SK-N-SH (cell line): ENCODE measurements around the gene ATP11A. TPM values are rescaled to one million over a fixed set of nuclear protein-coding genes. Genes with fewer than 3 reads are reported as not detected.

Source experiments
- CTCF ChIA-PET: fragments of 300-600, 350-600 bp; formaldehyde crosslinking; extraction: SDS; loops from one replicate; lab custom pipeline; 2021; lab: Yijun Ruan, JAX
- POLR2A ChIA-PET: fragments of 350-600 bp; sonication (Branson Sonifier 250); formaldehyde crosslinking; extraction: SDS; loops from one replicate; lab custom pipeline; 2020; ENCODE audit warnings: antibody characterized with exemption, inconsistent platforms; lab: Yijun Ruan, JAX
- DNase-seq: peaks from one replicate; pipeline ENCODE4 v3.0.0; 2012
- H2AFZ ChIP-seq: fragments of 200-600 bp; sonication (generic); 2 replicates; pipeline ENCODE4 v1.8.1; 2016; ENCODE audit warnings: antibody characterized with exemption, mild to moderate bottlenecking, low read depth
- H3F3A ChIP-seq: fragments of 200-600 bp; sonication (generic); replicated peaks from 2 replicates; pipeline ENCODE3; 2016; ENCODE audit warnings: antibody characterized with exemption, mild to moderate bottlenecking; ENCODE audit not compliant: insufficient read depth
- H3K27ac ChIP-seq, 2 experiments: fragments of 200-500 bp in 1 of 2; fragments of 200-600 bp in 1 of 2; sonication (Bioruptor generic) in 1 of 2; sonication (generic), shearing (Covaris generic) in 1 of 2; 2 replicates each; pipeline versions ENCODE4 v1.5.1 to v1.6.1; 2014 to 2016; ENCODE audit warnings: low read depth in 2 of 2, inconsistent platforms in 1 of 2, low read length in 1 of 2, mild to moderate bottlenecking in 1 of 2, mixed read lengths in 1 of 2
- H3K27me3 ChIP-seq: fragments of 200-600 bp; sonication (generic), shearing (Covaris generic); 2 replicates; pipeline ENCODE4 v1.6.1; 2016; ENCODE audit warnings: mixed run types; ENCODE audit not compliant: insufficient read depth
- H3K36me3 ChIP-seq, 2 experiments: fragments of 200-500 bp in 1 of 2; fragments of 200-600 bp in 1 of 2; sonication (Bioruptor generic) in 1 of 2; sonication (generic) in 1 of 2; replicated peaks in 1 of 2; 2 replicates each; pipeline versions ENCODE3 to v1.5.1; 2014 to 2016; ENCODE audit warnings: low read length in 1 of 2, mild to moderate bottlenecking in 1 of 2; ENCODE audit not compliant: insufficient read depth in 2 of 2, control insufficient read depth in 1 of 2
- H3K4me1 ChIP-seq, 2 experiments: fragments of 200-500 bp in 1 of 2; fragments of 200-600 bp in 1 of 2; sonication (Bioruptor generic) in 1 of 2; sonication (generic), shearing (Covaris generic) in 1 of 2; 2 replicates each; pipeline versions ENCODE4 v1.5.1 to v1.6.1; 2014 to 2016; ENCODE audit warnings: low read depth in 1 of 2, low read length in 1 of 2, mixed run types in 1 of 2; ENCODE audit not compliant: insufficient read depth in 2 of 2, control insufficient read depth in 1 of 2
- H3K4me2 ChIP-seq: fragments of 200-600 bp; sonication (generic), shearing (Covaris generic); 2 replicates; pipeline ENCODE4 v1.6.1; 2017; ENCODE audit warnings: mixed run types
- H3K4me3 ChIP-seq, 2 experiments: fragments of 200-500 bp in 1 of 2; fragments of 200-600 bp in 1 of 2; sonication (Bioruptor generic) in 1 of 2; sonication (generic), shearing (Covaris generic) in 1 of 2; 2 replicates each; pipeline versions ENCODE4 v1.5.1 to v1.8.1; 2014 to 2016; ENCODE audit warnings: low read depth in 2 of 2, inconsistent platforms in 1 of 2, low read length in 1 of 2, mild to moderate bottlenecking in 1 of 2, mixed read lengths in 1 of 2, moderate library complexity in 1 of 2
- H3K79me2 ChIP-seq: fragments of 200-600 bp; sonication (generic); 2 replicates; pipeline ENCODE4 v1.8.1; 2017; ENCODE audit warnings: mild to moderate bottlenecking; ENCODE audit not compliant: insufficient read depth
- H3K9ac ChIP-seq: fragments of 200-600 bp; sonication (generic); 2 replicates; pipeline ENCODE4 v1.6.1; 2017; ENCODE audit warnings: mixed run types
- H3K9me2 ChIP-seq: fragments of 200-600 bp; sonication (generic); 2 replicates; pipeline ENCODE4 v1.6.1; 2017; ENCODE audit warnings: mixed run types
- H3K9me3 ChIP-seq: fragments of 200-600 bp; sonication (generic); 2 replicates; pipeline ENCODE4 v1.6.1; 2017; ENCODE audit warnings: mixed run types, mild to moderate bottlenecking, moderate library complexity
- H4K20me1 ChIP-seq: fragments of 200-600 bp; sonication (generic); 2 replicates; pipeline ENCODE4 v1.6.1; 2017; ENCODE audit warnings: mild to moderate bottlenecking, mixed run types; ENCODE audit not compliant: insufficient read depth
- ELF1 ChIP-seq: IDR thresholded peaks from 2 replicates; pipeline ENCODE4 v1.4.0; 2012
- EP300 ChIP-seq, 2 experiments: IDR thresholded peaks; 2 replicates each; pipeline versions ENCODE4 v1.4.0 to v1.6.1; 2012; ENCODE audit warnings: borderline replicate concordance in 1 of 2, low read depth in 1 of 2, low read length in 1 of 2
- GATA2 ChIP-seq: sonication (generic); formaldehyde crosslinking; IDR thresholded peaks from 2 replicates; pipeline ENCODE4 v1.5.0; 2020; ENCODE audit warnings: mild to moderate bottlenecking, missing genetic modification reagents
- MAX ChIP-seq: IDR thresholded peaks from 2 replicates; pipeline ENCODE4 v1.4.0; 2012; ENCODE audit warnings: low read depth
- NFIC ChIP-seq: IDR thresholded peaks from 2 replicates; pipeline ENCODE4 v1.4.0; 2012; ENCODE audit warnings: borderline replicate concordance
- NRF1 ChIP-seq: IDR thresholded peaks from 2 replicates; pipeline ENCODE4 v1.6.1; 2012; ENCODE audit warnings: low read depth, mild to moderate bottlenecking, low read length
- POLR2AphosphoS5 ChIP-seq: IDR thresholded peaks from 2 replicates; pipeline ENCODE4 v1.6.1; 2012; ENCODE audit warnings: low read depth, low read length
- YY1 ChIP-seq: IDR thresholded peaks from 2 replicates; pipeline ENCODE4 v1.4.0; 2012; ENCODE audit warnings: low read depth, mild to moderate bottlenecking
- WGBS: methylation state at CpG from one replicate; pipeline ENCODE4 v1.1.6; 2017; ENCODE audit warnings: low lambda C conversion rate; 5-methylcytosine and 5-hydroxymethylcytosine counted together
- polyA plus RNA-seq, 3 experiments: library from polyadenylated mRNA; depleted of rRNA; stranded (reverse); fragments of >200 nt; gene quantifications; 2 replicates each; pipeline ENCODE4 v1.2.3, GENCODE V29; 2012
- TF ChIP-seq, protein P1 (sequence below): IDR thresholded peaks from 2 replicates; pipeline ENCODE4 v1.6.1; 2012; ENCODE audit warnings: mild to moderate bottlenecking, low read depth, low read length, moderate library complexity
- TF ChIP-seq, protein P2 (sequence below): IDR thresholded peaks from 2 replicates; pipeline ENCODE4 v1.4.0; 2012; ENCODE audit warnings: low read depth, borderline replicate concordance
- TF ChIP-seq, protein P3 (sequence below): fragments of 150-350 bp; IDR thresholded peaks from 2 replicates; pipeline ENCODE4 v1.6.1; 2017; ENCODE audit warnings: antibody characterized with exemption, low read length, low read depth, borderline replicate concordance

Gene ATP11A
- polyA plus RNA-seq, 1 of the 3 experiments (the other 2 are of a cell fraction) = 4.1 TPM

DNA sequence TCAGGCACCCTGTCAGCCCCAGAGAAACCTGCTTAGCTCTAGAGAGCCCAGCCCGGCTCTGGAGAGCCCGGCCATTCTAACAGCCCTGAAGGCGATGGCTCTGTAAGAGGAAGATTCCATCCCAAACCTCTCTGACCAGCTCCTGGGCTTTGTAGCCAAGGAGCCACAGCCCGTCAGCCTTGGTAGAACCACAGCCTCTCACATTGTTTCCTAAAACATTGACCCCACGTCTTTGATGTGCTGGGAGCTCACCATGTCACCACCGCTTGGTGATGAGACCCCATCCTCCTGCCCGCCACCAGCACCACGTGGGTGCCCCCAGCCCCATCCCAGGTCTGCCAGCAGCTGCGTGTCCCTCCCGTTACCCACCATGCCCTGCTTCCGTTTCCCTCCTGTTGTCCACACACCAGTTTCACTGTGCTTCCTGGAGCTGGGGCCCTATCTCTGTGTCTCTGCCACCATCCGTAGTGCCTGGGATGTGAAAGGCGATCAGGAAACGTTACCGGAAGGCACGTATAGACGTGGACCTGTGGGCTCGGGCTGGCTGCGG is 185.0 kb downstream of the ATP11A start:
- TF ChIP-seq, protein P1, sequence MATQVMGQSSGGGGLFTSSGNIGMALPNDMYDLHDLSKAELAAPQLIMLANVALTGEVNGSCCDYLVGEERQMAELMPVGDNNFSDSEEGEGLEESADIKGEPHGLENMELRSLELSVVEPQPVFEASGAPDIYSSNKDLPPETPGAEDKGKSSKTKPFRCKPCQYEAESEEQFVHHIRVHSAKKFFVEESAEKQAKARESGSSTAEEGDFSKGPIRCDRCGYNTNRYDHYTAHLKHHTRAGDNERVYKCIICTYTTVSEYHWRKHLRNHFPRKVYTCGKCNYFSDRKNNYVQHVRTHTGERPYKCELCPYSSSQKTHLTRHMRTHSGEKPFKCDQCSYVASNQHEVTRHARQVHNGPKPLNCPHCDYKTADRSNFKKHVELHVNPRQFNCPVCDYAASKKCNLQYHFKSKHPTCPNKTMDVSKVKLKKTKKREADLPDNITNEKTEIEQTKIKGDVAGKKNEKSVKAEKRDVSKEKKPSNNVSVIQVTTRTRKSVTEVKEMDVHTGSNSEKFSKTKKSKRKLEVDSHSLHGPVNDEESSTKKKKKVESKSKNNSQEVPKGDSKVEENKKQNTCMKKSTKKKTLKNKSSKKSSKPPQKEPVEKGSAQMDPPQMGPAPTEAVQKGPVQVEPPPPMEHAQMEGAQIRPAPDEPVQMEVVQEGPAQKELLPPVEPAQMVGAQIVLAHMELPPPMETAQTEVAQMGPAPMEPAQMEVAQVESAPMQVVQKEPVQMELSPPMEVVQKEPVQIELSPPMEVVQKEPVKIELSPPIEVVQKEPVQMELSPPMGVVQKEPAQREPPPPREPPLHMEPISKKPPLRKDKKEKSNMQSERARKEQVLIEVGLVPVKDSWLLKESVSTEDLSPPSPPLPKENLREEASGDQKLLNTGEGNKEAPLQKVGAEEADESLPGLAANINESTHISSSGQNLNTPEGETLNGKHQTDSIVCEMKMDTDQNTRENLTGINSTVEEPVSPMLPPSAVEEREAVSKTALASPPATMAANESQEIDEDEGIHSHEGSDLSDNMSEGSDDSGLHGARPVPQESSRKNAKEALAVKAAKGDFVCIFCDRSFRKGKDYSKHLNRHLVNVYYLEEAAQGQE = no peak
- TF ChIP-seq POLR2AphosphoS5 (no peak), ELF1 (no peak), EP300 (IDR thresholded peaks at IDR 0.05; ENCODE audit: borderline replicate concordance in 1 of 2, low read depth in 1 of 2, low read length in 1 of 2) (no peak), MAX (no peak)
- TF ChIP-seq, all 33 proteins: peak for 0
- H3F3A ChIP-seq = peaks cover 4% of the 10 kb centered on the region
- no peaks in the 10 kb centered on the region for H3K9me3 ChIP-seq
- H3K4me3 ChIP-seq = no peak overlapping the region; a peak in 1 of 4 replicates
- ChIA-PET POLR2A (no interaction called here), CTCF (interaction anchor here (0.6 to 2.5 kb wide), 40 partner anchors 9 to 1400 kb away, joined by 3 to 29 read pairs (median 4); no protein-coding TSS in a partner anchor)
- no peaks in the 10 kb centered on the region for H3K79me2 ChIP-seq
- H2AFZ ChIP-seq = no peak overlapping the region
- no peak for DNase-seq
- no peak overlapping the region for H3K4me2 ChIP-seq
- 81% methylated on average over 13 of the region's 19 CpGs for WGBS
- H3K9me2 ChIP-seq = no peaks in the 10 kb centered on the region
- H3K27ac ChIP-seq = no peak overlapping the region
- H3K9ac ChIP-seq = no peak overlapping the region
- H3K36me3 ChIP-seq = no peaks in the 10 kb centered on the region
- no peaks in the 10 kb centered on the region for H4K20me1 ChIP-seq
- peaks cover 0 to 8% of the 10 kb centered on the region in 2 experiments; a peak in 1 of 4 replicates for H3K4me1 ChIP-seq
- no peaks in the 10 kb centered on the region for H3K27me3 ChIP-seq

DNA sequence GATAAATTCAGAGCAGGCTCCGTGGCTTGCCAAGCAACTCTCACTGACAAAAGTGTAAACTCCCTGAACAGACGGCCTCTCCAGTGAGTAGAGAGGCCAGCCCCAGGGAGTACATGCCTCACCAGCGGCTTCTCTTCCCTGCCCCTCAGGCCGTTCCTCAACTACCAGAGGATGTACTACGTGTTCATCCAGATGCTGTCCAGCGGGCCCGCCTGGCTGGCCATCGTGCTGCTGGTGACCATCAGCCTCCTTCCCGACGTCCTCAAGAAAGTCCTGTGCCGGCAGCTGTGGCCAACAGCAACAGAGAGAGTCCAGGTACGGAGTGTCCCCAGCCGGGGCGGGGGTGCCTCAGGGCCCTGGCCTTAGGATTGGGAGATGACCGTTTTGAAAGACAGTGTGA is 185.8 kb downstream of the ATP11A start:
- ChIA-PET POLR2A (no interaction called here), CTCF (interaction anchor here (1.3 to 2.3 kb wide), 5 partner anchors 26 to 270 kb away, joined by 3 to 16 read pairs (median 10); no protein-coding TSS in a partner anchor)
- H3K4me2 ChIP-seq = no peak overlapping the region
- no peaks in the 10 kb centered on the region for H3K27me3 ChIP-seq
- peaks cover 0 to 8% of the 10 kb centered on the region in 2 experiments; a peak in 1 of 4 replicates for H3K4me1 ChIP-seq
- H3K36me3 ChIP-seq = peaks cover 0 to under 1% of the 10 kb centered on the region in 2 experiments
- no peaks in the 10 kb centered on the region for H3K9me2 ChIP-seq
- H3K9me3 ChIP-seq = no peaks in the 10 kb centered on the region
- no peak overlapping the region for H2AFZ ChIP-seq
- DNase-seq = no peak
- no peak overlapping the region for H3K4me3 ChIP-seq
- H3K79me2 ChIP-seq = no peaks in the 10 kb centered on the region
- no peak overlapping the region for H3K9ac ChIP-seq
- H3F3A ChIP-seq = peaks cover 4% of the 10 kb centered on the region
- no peak for TF ChIP-seq YY1
- TF ChIP-seq NFIC = no peak
- no peak for TF ChIP-seq GATA2
- TF ChIP-seq, protein P2, sequence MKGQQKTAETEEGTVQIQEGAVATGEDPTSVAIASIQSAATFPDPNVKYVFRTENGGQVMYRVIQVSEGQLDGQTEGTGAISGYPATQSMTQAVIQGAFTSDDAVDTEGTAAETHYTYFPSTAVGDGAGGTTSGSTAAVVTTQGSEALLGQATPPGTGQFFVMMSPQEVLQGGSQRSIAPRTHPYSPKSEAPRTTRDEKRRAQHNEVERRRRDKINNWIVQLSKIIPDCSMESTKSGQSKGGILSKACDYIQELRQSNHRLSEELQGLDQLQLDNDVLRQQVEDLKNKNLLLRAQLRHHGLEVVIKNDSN = no peak
- TF ChIP-seq NRF1 = no peak
- TF ChIP-seq, protein P3, sequence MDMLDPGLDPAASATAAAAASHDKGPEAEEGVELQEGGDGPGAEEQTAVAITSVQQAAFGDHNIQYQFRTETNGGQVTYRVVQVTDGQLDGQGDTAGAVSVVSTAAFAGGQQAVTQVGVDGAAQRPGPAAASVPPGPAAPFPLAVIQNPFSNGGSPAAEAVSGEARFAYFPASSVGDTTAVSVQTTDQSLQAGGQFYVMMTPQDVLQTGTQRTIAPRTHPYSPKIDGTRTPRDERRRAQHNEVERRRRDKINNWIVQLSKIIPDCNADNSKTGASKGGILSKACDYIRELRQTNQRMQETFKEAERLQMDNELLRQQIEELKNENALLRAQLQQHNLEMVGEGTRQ = no peak
- no peak overlapping the region for H3K27ac ChIP-seq
- 88% methylated on average over 15 of the region's 15 CpGs for WGBS
- no peaks in the 10 kb centered on the region for H4K20me1 ChIP-seq
